ENCODE measurements around the gene MEIS3.
"Not testable (repeated sequence)": the region's sequence is repeated elsewhere in the genome, so short reads cannot be mapped to it uniquely, and the experiment has no call there.

Gene MEIS3

DNA sequence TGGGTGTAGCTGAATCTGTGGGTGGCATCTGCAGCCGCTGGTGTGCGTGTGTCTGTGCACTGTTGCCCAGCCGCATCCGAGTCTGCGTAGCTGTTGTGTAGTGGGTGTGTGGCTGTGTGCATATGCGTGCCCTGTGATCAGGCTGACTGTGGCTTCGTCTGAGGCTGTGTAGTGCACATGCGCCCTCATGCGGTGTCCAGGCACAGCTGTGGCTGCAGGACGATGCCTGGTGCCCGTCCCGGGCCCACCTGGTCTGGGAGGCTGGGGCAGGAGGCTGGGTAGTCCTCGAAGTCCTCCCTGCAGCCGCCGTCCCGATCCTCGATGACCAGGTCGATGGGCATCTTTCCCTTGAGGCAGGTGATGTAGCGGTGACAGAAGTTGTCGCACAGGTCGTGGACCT, 4.9 kb downstream of the MEIS3 start:
- peak; percentile 81 for DNase-seq

DNA sequence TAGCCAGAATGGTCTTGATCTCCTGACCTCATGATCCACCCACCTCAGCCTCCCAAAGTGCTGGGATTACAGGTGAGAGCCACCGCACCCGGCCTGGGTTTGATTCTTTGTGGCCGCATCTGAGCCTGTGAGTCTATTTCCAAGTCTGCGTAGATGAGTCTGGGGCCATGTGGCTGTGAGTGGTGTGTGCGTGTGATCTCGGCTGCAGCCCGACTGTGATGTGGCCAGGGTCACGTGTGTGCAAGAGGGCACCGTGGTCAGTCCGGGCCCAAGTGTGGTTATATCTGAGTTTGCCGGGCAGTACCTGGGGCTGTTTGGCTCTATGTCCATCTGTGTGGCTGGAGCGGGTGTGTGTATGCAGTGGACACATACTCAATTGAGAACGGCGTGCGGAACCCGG, 5.4 kb downstream of the MEIS3 start:
- no peak for DNase-seq

DNA sequence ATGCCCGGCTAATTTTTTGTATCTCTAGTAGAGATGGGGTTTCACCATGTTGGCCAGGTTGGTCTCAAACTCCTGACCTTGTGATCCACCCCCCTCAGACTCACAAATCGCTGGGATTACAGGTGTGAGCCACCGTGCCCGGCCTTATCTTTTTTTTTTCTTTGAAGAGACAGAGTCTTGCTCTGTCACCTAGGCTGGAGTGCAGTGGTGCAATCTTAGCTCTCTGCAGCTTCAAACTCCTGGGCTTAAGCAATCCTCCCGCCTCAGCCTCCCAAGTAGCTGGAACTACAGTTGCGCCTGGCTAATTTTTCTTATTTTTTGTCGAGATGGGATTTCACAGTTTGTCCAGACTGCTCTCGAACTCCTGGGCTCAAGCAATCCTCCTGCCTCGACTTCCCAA, 7.6 kb downstream of the MEIS3 start:
- DNase-seq, result not testable (repeated sequence)

DNA sequence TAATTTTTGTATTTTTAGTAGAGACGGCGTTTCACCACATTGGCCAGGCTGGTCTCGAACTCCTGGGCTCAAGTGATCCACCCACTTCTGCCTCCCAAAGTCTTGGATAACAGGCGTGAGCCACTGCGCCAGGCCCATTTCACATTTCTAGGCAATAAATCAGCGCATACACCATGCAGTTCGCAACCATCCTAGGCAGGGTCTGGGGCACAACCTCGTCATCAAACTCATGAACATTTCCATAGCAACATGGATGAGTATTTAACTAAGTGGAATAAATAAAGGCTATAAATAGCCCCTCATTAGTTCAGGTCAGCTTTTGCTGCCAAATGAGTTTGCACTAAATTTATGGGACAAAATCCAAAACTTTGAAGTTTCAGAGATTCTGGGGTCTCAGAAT, 8.2 kb downstream of the MEIS3 start:
- no peak for DNase-seq

DNA sequence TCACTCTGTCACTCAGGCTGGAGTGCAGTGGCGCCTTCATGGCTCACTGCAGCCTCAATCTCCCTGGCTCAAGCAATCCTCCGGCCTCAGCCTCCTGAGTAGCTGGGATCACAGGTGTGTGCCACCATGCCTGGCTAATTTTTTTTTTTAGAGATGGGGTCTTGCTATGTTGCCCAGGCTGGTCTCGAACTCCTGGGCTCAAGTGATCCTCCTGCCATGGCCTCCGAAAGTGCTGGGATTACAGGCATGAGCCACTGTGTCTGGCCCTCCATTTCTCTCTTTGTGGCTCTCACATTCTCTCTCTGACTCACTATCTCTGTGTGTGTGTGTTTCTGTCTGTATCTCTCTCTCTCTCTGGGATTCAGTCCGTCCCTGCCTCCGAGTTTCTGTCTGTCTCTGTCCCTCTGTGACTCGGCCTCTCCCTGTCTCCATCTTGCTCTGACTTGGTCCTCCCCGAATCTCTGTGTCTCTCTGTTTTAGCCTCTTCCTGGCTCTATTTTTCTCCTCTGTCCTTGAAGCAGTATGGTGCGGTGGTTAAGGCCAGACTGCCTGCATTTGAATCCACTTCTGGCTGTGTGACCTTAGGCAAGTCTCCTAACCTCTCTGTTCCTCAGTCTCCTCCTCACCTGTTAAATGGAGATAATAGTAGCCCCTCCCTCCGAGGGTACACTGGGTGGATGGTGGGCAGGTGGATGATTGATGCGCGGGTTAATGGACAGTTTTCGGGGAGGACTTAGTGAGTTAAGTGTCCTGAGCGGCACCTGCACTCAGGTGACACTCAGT, 11.0 kb downstream of the MEIS3 start:
- no peak for DNase-seq

DNA sequence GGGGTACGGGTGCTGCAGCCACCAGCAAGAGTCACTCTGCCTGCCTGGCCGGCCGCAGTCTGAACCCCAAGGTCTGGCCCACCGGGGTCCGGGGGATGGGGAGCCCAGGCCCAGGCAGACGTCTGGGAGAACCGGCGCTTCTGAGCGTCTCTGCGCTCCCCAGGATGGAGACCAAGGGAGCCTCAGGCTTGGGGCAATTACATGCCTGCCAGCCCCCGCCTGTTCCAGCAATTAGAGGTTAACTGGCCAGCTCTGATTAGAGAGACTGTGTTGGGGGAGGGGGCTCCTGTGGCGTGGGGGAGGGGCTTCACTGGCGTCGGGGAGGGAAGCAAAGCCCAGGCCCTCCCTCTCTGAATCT, 11.9 kb downstream of the MEIS3 start:
- DNase-seq, result peak; percentile 34

DNA sequence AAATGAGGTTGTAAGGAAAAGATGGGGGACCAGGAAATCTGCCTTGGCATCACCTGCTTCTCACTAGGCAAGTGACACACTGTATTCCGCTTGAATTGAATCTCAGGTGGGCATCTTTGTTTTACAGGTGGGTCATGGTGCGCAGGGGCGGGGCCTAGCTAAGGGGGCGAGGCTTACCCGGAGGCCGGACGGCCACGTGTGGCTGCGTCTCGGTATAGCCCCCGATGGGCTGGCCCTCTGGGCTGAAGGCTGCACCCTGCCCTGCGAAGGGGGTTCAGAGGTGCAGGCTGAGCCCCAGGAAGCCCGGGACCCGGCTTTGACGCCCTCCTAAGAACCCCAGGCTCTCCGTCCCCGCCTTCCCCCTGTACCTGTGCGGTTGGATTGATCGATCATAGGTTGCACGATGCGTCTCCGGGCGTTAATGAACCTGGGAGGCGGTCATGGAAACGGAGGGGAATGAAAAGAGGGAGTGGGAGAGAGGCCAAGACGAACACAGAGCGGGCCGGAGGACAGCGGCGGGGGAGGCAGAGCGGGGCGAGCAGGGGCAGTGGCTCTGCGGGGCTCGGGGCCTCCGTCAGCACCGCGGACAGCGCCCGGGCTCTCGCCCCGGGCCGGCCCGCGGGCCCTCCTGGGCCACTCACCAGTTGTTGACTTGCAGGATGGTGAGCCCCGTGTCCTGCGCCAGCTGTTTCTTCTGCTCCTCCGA, 12.5 kb downstream of the MEIS3 start:
- DNase-seq, result no peak

DNA sequence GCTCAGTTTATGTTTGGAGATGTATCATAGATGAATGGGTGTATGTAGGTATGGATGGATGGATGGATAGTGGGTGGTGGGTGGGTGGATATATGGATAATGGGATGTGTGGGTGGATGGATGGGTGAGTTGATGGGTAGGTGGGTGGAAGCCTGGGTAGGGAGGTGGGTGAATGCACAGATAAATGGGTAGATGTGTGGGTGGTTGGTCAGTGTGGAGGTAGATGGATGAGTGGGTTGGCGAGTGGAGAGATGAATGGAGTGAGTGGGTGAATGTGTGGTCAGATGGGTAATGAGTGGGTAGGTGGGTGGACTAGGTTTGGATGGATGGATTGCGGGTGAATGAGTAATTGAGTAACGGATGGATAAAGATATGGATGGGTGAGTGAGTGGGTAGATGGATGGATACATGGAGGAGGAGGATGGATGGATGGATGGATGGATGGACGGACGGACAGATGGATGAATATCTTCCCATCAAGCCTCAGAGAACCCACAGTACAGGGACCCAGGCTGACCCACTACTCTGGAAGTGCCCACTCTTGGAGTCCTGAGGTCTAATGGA, 13.4 kb downstream of the MEIS3 start:
- DNase-seq, result no peak

DNA sequence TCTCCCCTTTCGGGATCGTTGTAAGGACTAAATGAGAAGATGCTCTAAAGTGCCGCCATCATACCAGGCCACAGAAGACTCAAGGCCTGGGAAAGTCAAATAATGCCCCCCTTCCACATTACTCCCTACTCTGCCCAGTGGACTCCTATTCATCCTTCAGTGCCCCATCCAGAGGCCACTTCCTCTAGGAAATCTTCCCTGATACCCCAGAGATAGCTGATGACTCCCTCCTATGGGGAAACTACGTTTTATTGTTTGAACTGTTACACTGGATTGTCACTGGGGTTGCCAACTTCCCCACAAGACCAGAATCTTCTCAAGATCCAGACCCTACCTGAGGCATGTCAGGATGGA, 14.2 kb downstream of the MEIS3 start:
- no peak for DNase-seq

DNA sequence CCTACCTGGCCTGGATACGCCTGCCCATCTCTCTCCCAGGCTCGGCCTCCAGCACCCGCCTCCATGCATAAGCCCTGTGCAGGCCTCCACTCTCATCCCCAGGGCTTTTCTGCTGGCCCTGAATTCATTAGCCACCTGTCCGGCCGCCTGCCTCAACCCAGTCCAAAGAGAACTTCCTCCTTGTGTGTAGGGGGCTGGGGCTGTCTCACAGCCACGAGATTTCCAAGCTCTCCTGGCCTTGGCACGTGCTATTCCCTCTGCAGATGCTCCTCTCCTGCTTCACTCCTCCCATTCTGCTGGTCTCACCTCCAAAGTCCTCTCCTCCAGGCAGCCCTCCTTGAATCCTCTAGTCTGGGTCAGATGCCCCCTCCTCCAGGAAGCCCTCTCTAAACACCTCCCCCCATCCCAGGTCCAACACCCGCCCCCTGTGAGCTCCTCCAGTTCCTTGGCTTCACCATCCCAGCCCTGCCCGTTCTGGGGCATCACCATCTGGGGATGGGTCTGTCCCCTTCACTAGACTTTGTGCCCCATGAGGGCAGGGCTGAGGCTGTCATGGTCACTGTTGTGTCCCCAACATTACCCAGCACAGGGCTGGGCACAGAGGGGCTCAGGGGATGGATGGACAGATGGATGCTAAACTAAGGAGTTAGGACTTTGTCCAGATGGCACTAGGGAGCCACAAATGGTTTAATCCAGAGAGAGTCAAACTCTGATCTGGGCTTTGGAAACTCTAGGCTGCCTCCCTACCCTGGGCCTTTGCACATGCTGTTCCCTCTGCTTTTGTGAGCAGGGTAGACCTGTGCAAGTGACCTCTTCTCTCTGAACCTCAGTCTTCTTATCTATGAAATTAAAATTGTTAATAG, 14.8 kb downstream of the MEIS3 start:
- DNase-seq, result peak; percentile 63

DNA sequence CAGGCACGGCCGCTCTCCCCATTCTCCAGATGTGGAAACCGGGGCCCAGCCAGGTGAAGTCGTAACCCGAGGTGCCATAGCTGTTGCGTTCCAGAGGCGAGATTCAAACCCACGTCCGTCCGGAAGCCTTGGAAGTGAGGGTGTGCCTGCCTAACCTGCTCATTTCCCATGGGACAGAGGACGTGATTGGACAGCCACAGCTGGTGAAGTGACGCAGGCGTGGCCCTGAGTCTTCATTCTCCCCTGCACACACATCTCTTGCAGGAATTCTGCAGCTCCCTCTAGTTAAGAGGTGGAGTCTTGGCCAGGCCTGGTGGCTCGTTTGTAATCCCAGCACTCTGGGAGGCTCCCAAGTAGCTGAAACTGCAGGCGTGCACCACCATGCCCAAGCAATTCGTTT, 16.8 kb downstream of the MEIS3 start:
- DNase-seq, result no peak

DNA sequence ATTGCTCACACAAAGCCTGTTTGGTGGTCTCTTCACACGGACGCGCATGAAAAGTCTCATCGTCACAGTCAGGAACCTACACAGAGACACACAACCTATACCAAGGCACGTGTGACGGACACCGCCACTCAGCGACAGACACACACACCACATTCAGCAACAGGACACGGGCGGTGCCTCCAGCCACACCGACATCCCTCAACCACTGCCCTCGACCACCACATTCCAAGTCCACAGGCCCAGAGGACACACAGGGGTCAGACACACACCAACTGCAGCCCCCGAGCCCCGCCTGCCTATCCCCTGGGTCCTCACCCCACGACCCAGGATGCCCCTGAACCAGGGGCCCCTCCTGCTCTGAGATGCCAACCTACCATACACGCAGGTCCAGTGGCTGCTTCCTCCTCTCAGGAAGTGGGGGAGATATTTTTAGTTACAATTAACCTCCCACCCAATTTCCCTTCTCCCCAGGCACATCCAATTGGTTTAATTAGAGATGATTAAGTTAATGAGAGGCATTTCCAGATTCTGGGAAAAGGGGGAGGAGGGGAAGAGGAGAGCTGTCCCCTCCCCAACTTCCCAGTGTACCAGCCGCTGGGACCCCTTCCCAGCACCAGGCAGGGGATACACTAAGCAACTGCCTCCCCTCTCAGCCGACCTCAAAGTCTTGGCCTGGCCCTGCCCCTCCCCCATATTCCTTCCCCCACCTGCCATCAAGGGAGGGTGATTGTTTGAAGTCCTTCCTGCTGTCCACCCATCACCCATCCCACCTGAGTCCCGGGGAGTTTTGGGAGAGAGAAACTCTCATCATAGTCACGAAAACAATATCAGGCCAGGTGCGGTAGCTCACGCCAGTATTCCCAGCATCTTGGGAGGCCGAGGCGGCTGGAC, 20.4 kb downstream of the MEIS3 start:
- peak; percentile 22 for DNase-seq

DNA sequence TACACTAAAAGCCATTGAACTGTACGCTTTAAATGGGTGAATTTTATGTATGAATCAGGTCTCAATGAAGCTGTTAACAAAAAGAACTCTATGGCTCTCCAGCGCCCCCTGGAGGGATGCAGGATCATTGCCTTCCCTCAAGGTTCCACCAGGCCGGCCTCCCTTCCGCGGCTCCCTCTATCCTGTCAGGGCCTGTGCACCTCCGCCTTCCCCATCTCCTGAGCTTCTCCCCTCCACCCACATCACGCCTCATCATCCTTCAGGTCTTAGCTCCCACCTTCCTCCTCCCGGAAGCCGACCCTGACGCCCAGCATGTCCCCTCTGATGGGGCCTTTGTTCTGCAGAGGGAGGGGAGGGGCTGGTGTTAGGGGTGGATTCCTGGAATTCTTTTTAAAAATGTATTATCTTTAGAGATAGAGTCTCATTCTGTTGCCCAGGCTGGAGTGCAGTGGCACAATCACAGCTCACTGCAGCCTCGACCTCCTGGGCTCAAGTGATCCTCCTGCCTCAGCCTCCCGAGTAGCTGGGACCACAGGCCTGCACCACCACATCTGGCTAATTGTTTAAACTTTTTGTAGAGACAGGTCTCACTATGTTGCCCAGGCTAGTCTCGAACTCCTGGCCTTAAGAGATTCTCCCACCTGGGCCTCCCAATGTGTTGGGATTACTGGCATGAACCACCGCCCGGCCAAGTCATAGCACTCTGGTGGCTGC, 27.7 kb downstream of the MEIS3 start:
- DNase-seq, result peak; percentile 87

DNA sequence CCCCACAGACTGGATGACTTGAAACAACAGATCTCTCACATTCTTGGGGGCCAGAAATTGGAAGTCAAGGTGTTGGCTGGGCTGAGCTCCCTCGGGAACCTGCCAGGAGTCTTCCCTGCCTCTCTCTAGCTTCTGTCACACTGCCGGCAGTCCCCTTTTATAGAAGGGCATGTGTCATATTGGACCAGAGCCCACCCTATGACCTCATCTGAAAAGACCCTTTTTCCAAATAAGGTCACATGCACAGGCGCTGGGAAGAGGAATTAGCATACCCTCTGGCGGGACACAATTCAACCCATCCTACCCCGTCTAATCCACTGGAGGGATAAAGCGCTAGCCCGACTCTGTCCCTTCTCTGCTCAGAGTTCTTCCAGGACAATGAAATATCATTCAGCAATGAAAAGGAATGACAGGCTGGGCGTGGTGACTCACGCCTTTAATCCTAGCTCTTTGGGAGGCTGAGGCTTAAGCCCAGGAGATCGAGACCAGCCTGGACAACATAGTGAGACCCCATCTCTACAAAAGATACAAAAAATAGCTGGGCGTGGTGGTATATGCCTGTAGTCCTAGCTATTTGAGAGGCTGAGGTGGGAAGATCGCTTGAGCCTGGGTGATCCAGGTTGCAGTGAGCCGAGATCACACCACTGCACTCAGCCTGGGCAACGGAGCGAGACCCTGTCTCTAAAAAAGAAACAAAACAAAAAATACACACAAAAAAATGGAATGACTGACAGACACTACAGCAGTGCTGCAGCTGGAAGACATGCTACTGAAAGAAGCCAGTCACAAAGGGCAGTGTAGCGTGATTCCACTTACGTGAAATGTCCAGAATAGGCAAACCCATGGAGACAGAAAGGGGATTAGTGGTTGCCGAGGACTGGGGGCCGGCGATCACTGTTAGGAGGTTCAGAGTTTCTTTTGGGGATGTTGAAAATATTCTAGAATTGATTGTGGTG, 28.5 kb downstream of the MEIS3 start:
- peak; percentile 30 for DNase-seq

DNA sequence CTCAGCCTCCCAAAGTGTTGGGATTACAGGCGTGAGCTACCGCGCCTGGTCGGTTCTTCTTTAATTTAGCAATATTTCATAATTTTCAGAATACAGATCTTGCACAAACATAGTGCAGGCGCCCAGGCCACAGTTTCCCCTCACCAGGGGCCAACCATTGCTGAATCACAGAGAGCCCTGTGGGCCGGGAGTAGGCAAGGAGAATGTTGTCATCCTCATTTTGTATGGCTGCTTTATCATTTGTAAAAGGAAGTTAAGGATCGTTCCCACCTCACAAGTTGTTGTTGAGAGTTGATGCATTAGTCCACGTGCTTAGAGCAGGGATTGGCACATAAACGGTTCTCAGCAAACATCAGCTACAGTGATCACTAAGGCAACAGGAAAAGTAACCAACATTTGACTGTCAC, 30.2 kb downstream of the MEIS3 start:
- no peak for DNase-seq

DNA sequence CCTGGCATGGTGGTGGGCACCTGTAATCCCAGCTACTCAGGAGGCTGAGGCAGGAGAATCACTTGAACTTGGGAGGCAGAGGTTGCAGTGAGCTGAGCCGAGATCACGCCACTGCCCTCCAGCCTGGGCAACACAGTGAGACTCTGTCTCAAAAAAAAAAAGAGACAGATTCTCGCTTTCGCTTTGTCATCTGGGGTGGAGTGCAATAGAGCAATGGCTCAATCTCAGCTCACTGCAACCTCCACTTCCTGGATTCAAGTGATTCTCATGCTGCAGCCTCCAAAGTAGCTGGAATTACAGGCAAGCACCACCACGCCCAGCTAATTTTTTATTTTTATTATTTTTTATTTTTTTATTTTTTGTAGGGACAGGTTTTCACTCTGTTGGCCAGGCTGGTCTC, 30.6 kb downstream of the MEIS3 start:
- not testable (repeated sequence) for DNase-seq

DNA sequence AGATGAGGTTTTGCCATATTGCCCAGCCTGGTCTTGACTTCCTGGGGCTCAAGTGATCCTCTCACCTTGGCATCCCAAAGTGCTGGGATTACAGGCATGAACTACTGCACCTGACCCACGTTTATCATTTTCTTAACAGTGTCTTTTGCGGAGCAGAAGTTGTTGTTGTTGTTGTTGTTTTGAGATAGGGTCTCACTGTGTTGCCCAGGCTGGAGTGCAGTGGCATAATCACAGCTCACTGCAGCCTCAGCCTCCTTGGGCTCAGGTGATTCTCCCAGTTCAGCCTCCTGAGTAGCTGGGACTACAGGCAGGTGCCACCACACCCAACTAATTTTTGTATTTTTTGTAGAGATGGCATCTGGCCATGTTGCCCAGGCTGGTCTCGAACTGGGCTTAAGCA, 31.7 kb downstream of the MEIS3 start:
- DNase-seq, result not testable (repeated sequence)

DNA sequence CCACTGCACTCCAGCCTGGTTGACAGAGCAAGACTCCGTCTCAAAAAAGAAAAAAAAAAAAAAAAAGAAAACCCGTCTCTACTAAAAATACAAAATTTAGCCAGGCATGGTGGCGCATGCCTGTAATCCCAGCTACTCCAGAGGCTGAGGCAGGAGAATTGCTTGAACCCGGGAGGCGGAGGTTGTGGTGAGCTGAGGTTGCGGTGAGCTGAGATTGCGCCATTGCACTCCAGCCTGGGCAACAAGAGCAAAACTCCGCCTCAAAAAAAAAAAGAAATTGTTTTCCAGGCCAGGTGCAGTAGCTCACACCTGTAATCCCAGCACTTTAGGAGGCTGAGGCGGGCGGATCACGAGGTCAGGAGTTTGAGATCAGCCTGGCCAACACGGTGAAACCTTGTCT, 32.7 kb downstream of the MEIS3 start:
- not testable (repeated sequence) for DNase-seq

DNA sequence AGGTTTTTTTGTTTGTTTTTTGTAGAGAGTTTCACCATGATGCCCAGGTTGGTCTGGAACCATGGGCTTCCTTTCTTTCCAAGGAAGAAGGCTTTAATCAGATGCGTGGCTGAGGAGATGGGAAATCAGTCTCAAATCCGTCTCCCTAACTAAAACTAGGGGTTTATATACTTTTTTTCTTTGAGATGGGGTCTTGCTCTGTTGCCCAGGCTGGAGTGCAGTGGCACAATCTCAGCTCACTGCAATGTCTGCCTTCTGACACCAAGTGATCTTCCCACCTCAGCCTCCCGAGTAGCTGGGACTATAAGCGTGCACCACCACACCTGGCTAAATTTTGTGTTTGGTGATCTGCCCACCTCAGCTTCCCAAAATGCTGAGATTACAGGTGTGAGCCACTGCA, 34.8 kb downstream of the MEIS3 start:
- not testable (repeated sequence) for DNase-seq

DNA sequence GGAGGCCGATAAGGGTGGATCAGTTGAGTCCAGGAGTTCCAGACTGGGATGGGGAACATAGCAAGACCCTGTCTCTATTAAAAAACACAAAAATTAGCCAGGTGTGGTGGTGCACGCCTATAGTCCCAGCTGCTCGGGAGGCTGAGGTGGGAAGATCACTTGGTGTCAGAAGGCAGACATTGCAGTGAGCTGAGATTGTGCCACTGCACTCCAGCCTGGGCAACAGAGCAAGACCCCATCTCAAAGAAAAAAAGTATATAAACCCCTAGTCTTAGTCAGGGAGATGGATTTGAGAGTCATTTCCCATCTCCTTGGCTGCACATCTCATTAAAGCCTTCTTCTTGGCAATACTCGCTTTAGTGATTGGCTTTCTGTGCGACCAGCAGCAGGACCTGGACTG, 35.4 kb downstream of the MEIS3 start:
- DNase-seq, result not testable (repeated sequence)
